HG03378 (cell line): ENCODE measurements around the gene NCMAP.
"Not testable (repeated sequence)": the region's sequence is repeated elsewhere in the genome, so short reads cannot be mapped to it uniquely, and the experiment has no call there.

ENCODE experiments used
- ATAC-seq: cut with Tn5 transposase; IDR thresholded peaks from one replicate; pipeline ENCODE4 v1.9.1; 2021; ENCODE audit warnings: mild to moderate bottlenecking, moderate library complexity; ENCODE audit not compliant: unreplicated experiment

Gene NCMAP

GRCh38 chr1:24541711-24542346 is 14.1 kb upstream of the NCMAP start:
- no peak for ATAC-seq

DNA sequence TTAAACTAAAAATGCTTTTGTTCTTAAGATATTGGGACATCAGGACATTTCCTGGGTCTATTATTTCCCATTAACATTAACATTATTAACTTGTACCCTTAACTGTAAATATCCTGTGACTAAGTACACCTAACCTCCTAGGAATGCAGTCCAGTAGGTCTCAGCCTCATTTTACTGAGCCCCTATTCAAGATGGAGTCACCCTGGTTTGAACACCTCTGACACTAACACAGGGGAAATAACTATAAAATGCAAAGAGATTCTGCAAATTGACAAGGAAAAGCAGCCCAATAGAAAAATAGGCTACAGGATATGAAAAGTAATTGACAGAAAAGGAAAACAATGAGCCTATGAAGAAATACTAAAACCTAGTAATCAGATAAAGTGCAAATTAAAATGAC is 11.6 kb upstream of the NCMAP start:
- no peak for ATAC-seq

GRCh38 chr1:24545662-24546061 is 10.2 kb upstream of the NCMAP start:
- ATAC-seq: no peak

DNA sequence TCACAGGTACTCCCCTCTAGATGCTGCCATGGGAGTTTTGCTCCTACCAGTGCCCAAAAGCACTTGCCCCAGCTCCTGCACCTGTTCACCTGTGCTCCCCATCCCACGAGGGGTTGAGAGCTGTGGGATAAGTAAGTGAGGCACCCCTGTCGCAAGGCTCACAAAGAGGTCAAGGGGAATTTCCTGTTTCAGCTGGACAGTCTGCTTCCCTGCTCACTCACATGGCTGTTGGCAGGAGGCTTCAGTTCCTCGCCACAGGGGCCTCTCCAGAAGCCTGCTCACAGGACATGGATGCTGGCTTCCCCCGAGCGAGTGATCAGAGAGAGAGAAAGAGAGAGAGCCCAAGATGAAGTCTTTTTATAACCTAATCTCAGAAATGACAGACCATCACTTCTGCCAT is 8.7 kb upstream of the NCMAP start:
- ATAC-seq: no peak

- ATAC-seq: no peak
Observed at GRCh38 chr1:24548070-24548469, 7.8 kb upstream of the NCMAP start.

GRCh38 chr1:24549210-24549609 is 6.7 kb upstream of the NCMAP start:
- ATAC-seq: not testable (repeated sequence)

GRCh38 chr1:24551290-24551959 is 4.5 kb upstream of the NCMAP start:
- no peak for ATAC-seq

GRCh38 chr1:24551960-24552571 is 3.8 kb upstream of the NCMAP start:
- no peak for ATAC-seq

DNA sequence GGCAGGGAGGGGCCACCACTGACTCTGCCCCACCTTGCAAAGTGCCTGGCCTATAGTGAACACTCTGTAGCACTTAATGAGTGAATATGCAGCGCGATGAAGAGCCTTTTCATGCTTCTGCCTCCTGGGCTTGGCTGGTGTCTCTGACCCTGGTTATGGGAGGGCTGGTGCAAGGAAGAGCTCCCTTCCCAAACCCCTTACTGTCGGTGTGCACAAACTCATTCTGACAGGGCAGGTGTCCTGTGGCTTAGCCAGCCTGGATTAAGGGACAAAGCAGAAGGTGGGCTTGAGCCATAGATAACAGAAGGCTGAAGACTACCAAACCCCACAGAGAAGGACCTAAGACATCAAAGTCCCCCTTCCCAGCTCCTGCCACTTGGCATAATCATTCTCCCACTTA is 2.0 kb upstream of the NCMAP start:
- ATAC-seq: no peak

DNA sequence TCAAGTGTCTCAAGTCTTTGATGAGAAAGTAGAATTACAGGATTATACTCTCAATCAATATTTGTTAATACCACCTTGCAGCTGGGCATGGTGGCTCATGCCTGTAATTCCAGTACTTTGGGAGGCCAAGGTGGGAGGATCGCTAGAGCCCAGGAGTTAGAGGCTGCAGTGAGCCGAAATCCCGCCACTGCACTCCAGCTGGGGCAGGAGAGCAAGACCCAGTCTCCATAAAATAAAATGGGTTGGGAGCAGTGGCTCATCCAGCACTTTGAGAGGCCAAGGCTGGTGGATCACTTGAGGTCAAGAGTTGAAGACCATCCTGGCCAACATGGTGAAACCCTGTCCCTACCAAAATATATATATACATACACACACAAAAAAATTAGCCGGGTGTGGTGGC is 1.2 kb upstream of the NCMAP start:
- no peak for ATAC-seq

DNA sequence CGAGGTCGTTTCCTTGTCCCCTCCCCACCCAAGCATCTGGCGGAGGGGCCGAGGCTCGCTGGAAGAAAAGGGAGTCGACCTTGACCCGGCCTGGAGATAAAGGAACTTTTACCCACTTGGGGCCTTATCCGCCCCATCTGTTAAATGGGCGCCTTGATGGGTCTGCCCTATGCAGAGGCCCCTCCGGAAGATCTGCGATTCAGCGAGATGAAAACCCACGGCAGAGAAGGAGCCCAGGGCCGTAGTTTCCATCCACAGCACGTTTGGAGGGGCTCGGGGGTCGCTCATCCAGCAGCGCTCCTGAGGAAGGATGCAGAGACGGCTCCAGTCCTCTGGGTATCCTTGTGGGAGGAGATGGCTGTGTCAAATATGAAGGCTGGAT is 518 bp downstream of the NCMAP start:
- ATAC-seq: no peak

- no peak for ATAC-seq
Observed at GRCh38 chr1:24557220-24557619, 1.3 kb downstream of the NCMAP start.

- no peak for ATAC-seq
Observed at GRCh38 chr1:24557711-24558131, 1.8 kb downstream of the NCMAP start.

- ATAC-seq: no peak
Observed at GRCh38 chr1:24558455-24558854, 2.6 kb downstream of the NCMAP start.

DNA sequence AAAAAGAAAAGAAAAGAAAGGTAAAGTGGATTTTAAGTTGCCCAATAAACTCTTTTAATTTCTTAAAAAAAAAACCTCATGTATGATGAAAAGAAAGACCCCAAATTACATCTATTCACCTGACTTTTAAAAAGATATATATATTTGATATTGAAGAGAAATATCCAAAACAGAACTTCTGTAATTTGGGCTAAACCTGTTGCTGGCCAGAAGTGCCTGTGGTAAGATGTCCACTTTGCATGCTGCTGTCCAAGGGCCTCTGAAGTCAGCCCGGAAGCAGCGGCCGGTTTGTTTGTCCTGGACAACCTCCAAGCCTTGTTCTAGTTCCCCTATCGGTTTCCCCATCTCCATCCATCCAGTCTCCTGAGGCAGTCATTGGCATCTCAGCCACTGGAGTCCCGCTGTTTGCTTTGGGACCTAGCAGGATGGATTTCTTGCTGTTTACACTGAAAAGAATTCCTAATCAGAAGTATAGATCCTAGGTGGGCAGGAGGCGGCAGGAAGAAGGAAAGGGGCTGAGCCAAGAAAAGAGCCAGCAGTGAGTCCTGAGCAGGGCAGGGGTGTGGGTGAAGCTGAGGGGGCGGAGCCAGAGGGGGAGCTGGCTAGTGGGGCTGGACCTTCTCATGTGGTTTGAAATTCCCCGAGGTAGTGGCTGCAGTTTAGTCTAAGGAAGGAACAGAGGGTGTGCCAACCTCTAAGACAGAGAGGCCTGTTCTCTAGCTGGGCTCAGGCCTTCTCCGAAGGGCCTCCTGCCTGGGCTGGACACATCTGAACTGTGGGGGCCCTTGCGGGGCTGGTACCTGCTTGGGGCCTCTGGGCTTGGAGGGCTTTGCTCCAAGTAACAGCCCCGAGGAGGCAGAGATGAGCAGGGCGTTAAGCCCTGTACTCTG is 3.3 kb downstream of the NCMAP start:
- no peak for ATAC-seq

DNA sequence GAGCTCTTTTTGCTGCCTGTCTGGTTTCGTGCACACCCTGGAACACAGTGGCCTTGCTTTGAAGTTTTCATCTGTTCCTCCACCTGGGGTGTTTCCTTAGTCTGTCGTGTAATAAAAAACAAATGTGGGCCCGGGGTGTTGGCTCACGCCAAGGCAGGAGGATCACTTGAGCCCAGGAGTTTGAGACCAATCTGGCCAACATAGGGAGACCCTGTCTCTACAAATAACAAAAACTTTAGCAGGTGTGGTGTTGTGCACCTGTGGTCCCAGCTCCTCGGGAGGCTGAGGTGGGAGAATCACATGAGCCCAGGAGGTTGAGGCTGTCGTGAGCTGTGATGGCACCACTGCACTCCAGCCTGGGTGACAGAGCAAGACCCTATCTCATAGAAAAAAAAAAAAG is 4.5 kb downstream of the NCMAP start:
- ATAC-seq: no peak

DNA sequence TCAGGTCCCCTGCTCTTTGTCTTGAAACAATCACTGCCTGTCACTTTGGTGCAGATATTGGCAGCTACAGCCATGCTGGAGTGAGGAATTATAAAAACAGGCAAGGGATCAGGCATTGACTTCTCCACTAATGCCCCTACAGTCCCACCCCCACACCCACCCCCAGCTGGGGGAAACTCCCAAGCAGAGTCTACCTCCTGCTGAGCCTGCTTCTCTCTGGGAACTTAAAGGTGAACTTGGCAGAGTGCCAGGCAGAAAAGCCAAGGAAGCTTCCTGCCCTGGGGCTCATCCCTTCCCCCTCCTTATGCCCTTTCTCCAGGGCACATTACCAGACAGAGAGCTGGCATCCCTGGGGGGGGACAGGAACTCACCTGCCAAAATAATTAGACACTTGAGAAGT is 6.7 kb downstream of the NCMAP start:
- ATAC-seq: no peak

- ATAC-seq: no peak
Observed at GRCh38 chr1:24564695-24565094, 8.8 kb downstream of the NCMAP start.

GRCh38 chr1:24566236-24566867 is 10.5 kb downstream of the NCMAP start:
- ATAC-seq: no peak

DNA sequence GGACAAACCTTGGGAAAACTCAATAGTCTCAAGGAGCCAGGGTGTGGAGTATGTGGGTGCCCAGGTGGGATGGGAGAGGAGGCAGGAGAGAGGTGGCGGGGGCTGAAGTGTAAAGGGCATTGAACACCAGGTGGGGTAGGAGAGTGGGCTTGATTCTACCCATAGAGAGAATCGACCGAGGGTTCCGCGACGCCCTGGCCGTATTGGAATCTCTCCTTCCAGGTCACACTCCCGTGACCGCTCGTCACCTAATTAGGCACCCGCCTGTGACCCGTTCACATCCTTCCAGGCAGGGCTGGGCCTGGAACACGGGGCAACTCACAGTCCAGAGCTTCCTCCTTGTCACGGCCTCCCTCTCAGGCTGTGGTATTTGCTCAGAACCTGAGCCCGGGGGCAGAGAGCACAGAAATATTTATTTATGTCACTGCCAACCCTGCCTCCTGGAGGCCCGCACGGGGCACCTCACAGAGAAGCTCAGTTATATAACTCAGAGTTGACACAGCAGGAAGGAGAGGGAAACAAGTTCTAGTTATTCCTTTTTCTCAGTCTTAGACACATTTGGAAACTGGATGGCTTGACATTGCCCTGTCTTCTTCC is 12.0 kb downstream of the NCMAP start:
- no peak for ATAC-seq

GRCh38 chr1:24568475-24568874 is 12.6 kb downstream of the NCMAP start:
- ATAC-seq: no peak
